Upper lobe of right lung (tissue), 1 donor: ENCODE results near the gene SQSTM1. TPM values are rescaled to one million over a fixed set of nuclear protein-coding genes. Genes with fewer than 3 reads are reported as not detected.
"Not testable (repeated sequence)": the region's sequence is repeated elsewhere in the genome, so short reads cannot be mapped to it uniquely, and the experiment has no call there.

ENCODE experiments used
- ATAC-seq: fragments of 200-7000 bp; cut with Tn5 transposase; one replicate; pipeline ENCODE4 v1.9.1; 2020; ENCODE audit warnings: mild to moderate bottlenecking, moderate library complexity
- DNase-seq: peaks from one replicate; pipeline ENCODE4 v3.0.0-alpha.2; 2020
- H3K27ac ChIP-seq: fragments of 200-600 bp; one replicate; pipeline ENCODE4 v1.8.0; 2022
- H3K27me3 ChIP-seq: fragments of 200-600 bp; one replicate; pipeline ENCODE4 v1.8.0; 2022; ENCODE audit warnings: mild to moderate bottlenecking
- H3K36me3 ChIP-seq: fragments of 200-600 bp; one replicate; pipeline ENCODE4 v1.8.0; 2022
- H3K4me1 ChIP-seq: fragments of 200-600 bp; one replicate; pipeline ENCODE4 v1.8.0; 2022
- H3K4me3 ChIP-seq: fragments of 200-600 bp; one replicate; pipeline ENCODE4 v1.8.0; 2022; ENCODE audit warnings: mild to moderate bottlenecking
- H3K9me3 ChIP-seq: fragments of 200-600 bp; one replicate; pipeline ENCODE4 v1.8.0; 2022
- intact Hi-C: fragments of 100-400 bp; cut with DNase I; formaldehyde crosslinking; loops from one replicate; pipeline ENCODE4 v1.11.0; 2022
- total RNA-seq: library from RNA; stranded (reverse); fragmentation: NEBNext Ultra II Directional; extraction: Animal tissue kit (Norgen Biotek cat#: 25700); gene quantifications from one replicate; pipeline ENCODE4 v1.2.1, GENCODE V29; 2021
- TF ChIP-seq, protein P1 (sequence below): fragments of 200-600 bp; IDR thresholded peaks from one replicate; pipeline ENCODE4 v1.8.0; 2022; ENCODE audit warnings: antibody characterized with exemption
- donor health status: DM: no; HTN: yes; CAD: no; lungs with severe emphysema.

SQSTM1 gene
- total RNA-seq, 1 donor from 2014 or later: 501 TPM

DNA sequence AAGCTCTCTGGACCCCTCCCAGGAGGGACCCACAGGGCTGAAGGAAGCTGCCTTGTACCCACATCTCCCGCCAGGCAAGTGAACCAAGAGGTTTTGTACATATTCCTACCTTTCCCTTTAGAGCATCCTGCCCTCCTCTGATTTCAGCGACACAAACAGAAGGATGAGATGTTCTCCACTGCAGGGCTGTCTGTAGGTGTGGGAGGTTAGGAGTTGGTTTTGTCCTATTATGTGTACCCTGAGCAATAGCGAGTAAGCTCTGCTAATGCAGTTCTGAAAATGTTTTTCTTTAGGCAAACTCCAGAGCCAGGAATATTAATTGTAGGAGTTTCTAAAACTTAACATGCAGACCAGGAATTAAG is 13.0 kb downstream of the SQSTM1 start:
- intact Hi-C loops: no loop called here
- peaks cover 4% of the 10 kb centered on the region for H3K4me1 ChIP-seq
- H3K4me3 ChIP-seq: no peak overlapping the region
- no peak for DNase-seq
- ATAC-seq: no peak
- H3K27me3 ChIP-seq: no peaks in the 10 kb centered on the region
- no peaks in the 10 kb centered on the region for H3K9me3 ChIP-seq
- TF ChIP-seq, protein P1, sequence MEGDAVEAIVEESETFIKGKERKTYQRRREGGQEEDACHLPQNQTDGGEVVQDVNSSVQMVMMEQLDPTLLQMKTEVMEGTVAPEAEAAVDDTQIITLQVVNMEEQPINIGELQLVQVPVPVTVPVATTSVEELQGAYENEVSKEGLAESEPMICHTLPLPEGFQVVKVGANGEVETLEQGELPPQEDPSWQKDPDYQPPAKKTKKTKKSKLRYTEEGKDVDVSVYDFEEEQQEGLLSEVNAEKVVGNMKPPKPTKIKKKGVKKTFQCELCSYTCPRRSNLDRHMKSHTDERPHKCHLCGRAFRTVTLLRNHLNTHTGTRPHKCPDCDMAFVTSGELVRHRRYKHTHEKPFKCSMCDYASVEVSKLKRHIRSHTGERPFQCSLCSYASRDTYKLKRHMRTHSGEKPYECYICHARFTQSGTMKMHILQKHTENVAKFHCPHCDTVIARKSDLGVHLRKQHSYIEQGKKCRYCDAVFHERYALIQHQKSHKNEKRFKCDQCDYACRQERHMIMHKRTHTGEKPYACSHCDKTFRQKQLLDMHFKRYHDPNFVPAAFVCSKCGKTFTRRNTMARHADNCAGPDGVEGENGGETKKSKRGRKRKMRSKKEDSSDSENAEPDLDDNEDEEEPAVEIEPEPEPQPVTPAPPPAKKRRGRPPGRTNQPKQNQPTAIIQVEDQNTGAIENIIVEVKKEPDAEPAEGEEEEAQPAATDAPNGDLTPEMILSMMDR: no peak
- H3K36me3 ChIP-seq: peaks cover 92% of the 10 kb centered on the region
- no peak overlapping the region for H3K27ac ChIP-seq

DNA sequence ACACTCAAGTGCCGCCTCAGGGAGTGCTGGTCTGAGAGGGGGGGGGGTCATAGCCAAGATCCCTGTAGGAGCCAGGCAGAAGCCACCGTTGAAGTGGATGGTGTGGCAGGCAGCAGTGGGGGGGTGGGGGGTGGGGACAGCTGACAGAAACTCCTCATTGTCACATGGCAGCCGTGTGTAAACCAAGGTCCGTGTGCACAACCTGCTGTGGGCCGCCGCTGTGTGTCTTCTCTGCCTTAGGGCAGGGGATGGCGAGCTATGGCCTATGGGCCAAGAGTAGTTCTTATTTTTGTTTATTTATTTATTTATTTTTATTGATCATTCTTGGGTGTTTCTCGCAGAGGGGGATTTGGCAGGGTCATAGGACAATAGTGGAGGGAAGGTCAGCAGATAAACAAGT is 13.4 kb downstream of the SQSTM1 start:
- intact Hi-C loops: no loop called here
- H3K27me3 ChIP-seq: no peaks in the 10 kb centered on the region
- H3K4me3 ChIP-seq: no peak overlapping the region
- TF ChIP-seq, protein P1: no peak
- no peaks in the 10 kb centered on the region for H3K9me3 ChIP-seq
- H3K36me3 ChIP-seq: peaks cover 89% of the 10 kb centered on the region
- no peak for DNase-seq
- H3K4me1 ChIP-seq: peaks cover 4% of the 10 kb centered on the region
- no peak for ATAC-seq
- no peak overlapping the region for H3K27ac ChIP-seq

DNA sequence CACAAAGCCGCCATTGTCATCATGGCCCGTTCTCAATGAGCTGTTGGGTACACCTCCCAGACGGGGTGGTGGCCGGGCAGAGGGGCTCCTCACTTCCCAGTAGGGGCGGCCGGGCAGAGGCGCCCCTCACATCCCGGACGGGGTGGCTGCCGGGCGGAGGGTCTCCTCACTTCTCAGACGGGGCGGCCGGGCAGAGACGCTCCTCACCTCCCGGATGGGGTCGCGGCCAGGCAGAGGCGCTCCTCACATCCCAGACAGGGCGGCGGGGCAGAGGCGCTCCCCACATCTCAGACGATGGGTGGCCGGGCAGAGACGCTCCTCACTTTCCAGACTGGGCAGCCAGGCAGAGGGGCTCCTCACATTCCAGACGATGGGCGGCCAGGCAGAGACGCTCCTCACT is 14.2 kb downstream of the SQSTM1 start:
- ATAC-seq, H3K27me3 ChIP-seq, DNase-seq, intact Hi-C loops, H3K27ac ChIP-seq, H3K4me1 ChIP-seq, H3K9me3 ChIP-seq, H3K4me3 ChIP-seq: not testable (repeated sequence)
- peaks cover 81% of the 10 kb centered on the region for H3K36me3 ChIP-seq

DNA sequence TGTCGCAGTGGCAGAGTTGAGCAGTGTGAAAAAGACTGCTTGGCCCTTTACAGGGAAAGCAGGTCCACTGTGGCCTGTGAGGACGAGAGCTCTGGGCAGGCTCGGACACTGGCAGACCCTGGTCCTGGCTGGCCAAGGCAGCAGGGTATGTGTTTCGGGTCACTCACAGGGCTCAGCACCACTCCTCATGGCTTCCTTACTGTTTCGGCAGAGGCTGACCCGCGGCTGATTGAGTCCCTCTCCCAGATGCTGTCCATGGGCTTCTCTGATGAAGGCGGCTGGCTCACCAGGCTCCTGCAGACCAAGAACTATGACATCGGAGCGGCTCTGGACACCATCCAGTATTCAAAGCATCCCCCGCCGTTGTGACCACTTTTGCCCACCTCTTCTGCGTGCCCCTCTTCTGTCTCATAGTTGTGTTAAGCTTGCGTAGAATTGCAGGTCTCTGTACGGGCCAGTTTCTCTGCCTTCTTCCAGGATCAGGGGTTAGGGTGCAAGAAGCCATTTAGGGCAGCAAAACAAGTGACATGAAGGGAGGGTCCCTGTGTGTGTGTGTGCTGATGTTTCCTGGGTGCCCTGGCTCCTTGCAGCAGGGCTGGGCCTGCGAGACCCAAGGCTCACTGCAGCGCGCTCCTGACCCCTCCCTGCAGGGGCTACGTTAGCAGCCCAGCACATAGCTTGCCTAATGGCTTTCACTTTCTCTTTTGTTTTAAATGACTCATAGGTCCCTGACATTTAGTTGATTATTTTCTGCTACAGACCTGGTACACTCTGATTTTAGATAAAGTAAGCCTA is 15.7 kb downstream of the SQSTM1 start:
- intact Hi-C loops: no loop called here

DNA sequence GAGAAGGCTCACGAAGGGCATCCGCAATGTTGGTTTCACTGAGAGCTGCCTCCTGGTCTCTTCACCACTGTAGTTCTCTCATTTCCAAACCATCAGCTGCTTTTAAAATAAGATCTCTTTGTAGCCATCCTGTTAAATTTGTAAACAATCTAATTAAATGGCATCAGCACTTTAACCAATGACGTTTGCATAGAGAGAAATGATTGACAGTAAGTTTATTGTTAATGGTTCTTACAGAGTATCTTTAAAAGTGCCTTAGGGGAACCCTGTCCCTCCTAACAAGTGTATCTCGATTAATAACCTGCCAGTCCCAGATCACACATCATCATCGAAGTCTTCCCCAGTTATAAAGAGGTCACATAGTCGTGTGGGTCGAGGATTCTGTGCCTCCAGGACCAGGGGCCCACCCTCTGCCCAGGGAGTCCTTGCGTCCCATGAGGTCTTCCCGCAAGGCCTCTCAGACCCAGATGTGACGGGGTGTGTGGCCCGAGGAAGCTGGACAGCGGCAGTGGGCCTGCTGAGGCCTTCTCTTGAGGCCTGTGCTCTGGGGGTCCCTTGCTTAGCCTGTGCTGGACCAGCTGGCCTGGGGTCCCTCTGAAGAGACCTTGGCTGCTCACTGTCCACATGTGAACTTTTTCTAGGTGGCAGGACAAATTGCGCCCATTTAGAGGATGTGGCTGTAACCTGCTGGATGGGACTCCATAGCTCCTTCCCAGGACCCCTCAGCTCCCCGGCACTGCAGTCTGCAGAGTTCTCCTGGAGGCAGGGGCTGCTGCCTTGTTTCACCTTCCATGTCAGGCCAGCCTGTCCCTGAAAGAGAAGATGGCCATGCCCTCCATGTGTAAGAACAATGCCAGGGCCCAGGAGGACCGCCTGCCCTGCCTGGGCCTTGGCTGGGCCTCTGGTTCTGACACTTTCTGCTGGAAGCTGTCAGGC is 16.6 kb downstream of the SQSTM1 start:
- Histone ChIP-seq H3K4me1 (peaks cover 4% of the 10 kb centered on the region), H3K9me3 (no peaks in the 10 kb centered on the region), H3K27ac (peak overlapping the region; percentile 37), H3K27me3 (no peaks in the 10 kb centered on the region), H3K36me3 (peaks cover 74% of the 10 kb centered on the region), H3K4me3 (no peak overlapping the region)
- ATAC-seq: no peak
- TF ChIP-seq, protein P1: no peak
- no peak for DNase-seq
- intact Hi-C loops: no loop called here

More for the DNA sequence above, 15.7 kb downstream of the SQSTM1 start:
- Histone ChIP-seq H3K4me3 (no peak overlapping the region), H3K4me1 (peaks cover 4% of the 10 kb centered on the region), H3K9me3 (no peaks in the 10 kb centered on the region), H3K36me3 (peaks cover 76% of the 10 kb centered on the region), H3K27me3 (no peaks in the 10 kb centered on the region), H3K27ac (peak overlapping the region; percentile 37)
- no peak for DNase-seq
- ATAC-seq: peak; percentile 53
- TF ChIP-seq, protein P1: no peak
